HEK293 (cell line): ENCODE results near the gene CIC.

ENCODE experiments used
- BCL11B ChIP-seq: fragments of 450-650 bp; formaldehyde crosslinking; IDR thresholded peaks from 2 replicates; pipeline ENCODE4 v1.5.1; 2016; ENCODE audit warnings: low read depth, missing biosample characterization, missing genetic modification characterization
- GLI2 ChIP-seq: fragments of 450-650 bp; formaldehyde crosslinking; IDR thresholded peaks from 2 replicates; pipeline ENCODE4; 2017; ENCODE audit warnings: missing biosample characterization, missing genetic modification characterization, low read depth, borderline replicate concordance
- PRDM1 ChIP-seq: fragments of 450-650 bp; formaldehyde crosslinking; IDR thresholded peaks from 2 replicates; pipeline ENCODE4; 2016; ENCODE audit warnings: missing biosample characterization, missing genetic modification characterization
- SCRT1 ChIP-seq: fragments of 450-650 bp; formaldehyde crosslinking; IDR thresholded peaks from 2 replicates; pipeline ENCODE4 v1.5.1; 2016; ENCODE audit warnings: missing biosample characterization, missing genetic modification characterization, borderline replicate concordance
- SP2 ChIP-seq: fragments of 450-650 bp; formaldehyde crosslinking; IDR thresholded peaks from 2 replicates; pipeline ENCODE4 v1.5.1; 2016; ENCODE audit warnings: missing biosample characterization, missing genetic modification characterization
- TCF7L2 ChIP-seq: IDR thresholded peaks from 2 replicates; pipeline ENCODE4 v1.6.1; 2011; ENCODE audit warnings: low read depth, mild to moderate bottlenecking, inconsistent platforms, low read length, moderate library complexity, borderline replicate concordance
- YY2 ChIP-seq: fragments of 450-650 bp; formaldehyde crosslinking; IDR thresholded peaks from 2 replicates; pipeline ENCODE4 v1.5.1; 2016; ENCODE audit warnings: missing biosample characterization, missing genetic modification characterization
- ZBTB17 ChIP-seq: fragments of 450-650 bp; formaldehyde crosslinking; IDR thresholded peaks from 2 replicates; pipeline ENCODE4 v1.5.1; 2016; ENCODE audit warnings: missing biosample characterization, missing genetic modification characterization
- ZBTB48 ChIP-seq: fragments of 450-650 bp; formaldehyde crosslinking; IDR thresholded peaks from 2 replicates; pipeline ENCODE4 v1.5.1; 2016; ENCODE audit warnings: missing biosample characterization, missing genetic modification characterization
- ZBTB49 ChIP-seq: fragments of 450-650 bp; formaldehyde crosslinking; IDR thresholded peaks from 2 replicates; pipeline ENCODE4 v1.5.1; 2016; ENCODE audit warnings: missing biosample characterization, missing genetic modification characterization, low read depth
- ZBTB7A ChIP-seq: fragments of 450-650 bp; formaldehyde crosslinking; IDR thresholded peaks from 2 replicates; pipeline ENCODE4 v1.5.1; 2016; ENCODE audit warnings: low read depth, missing biosample characterization, missing genetic modification characterization
- ZFHX2 ChIP-seq: fragments of 450-650 bp; formaldehyde crosslinking; conservative IDR thresholded peaks from 2 replicates; pipeline ENCODE4 v1.5.1; 2016; ENCODE audit warnings: missing biosample characterization, missing genetic modification characterization
- ZFP3 ChIP-seq: fragments of 450-650 bp; formaldehyde crosslinking; IDR thresholded peaks from 2 replicates; pipeline ENCODE4 v1.5.1; 2016; ENCODE audit warnings: low read depth, missing biosample characterization, missing genetic modification characterization
- ZFP41 ChIP-seq: fragments of 450-650 bp; formaldehyde crosslinking; IDR thresholded peaks from 2 replicates; pipeline ENCODE4 v1.5.1; 2016; ENCODE audit warnings: missing biosample characterization, missing genetic modification characterization, borderline replicate concordance
- ZNF121 ChIP-seq: fragments of 450-650 bp; formaldehyde crosslinking; IDR thresholded peaks from 2 replicates; pipeline ENCODE4 v1.5.1; 2016; ENCODE audit warnings: missing biosample characterization, missing genetic modification characterization
- ZNF133 ChIP-seq: fragments of 450-650 bp; formaldehyde crosslinking; IDR thresholded peaks from 2 replicates; pipeline ENCODE4 v1.5.1; 2016; ENCODE audit warnings: missing biosample characterization, missing genetic modification characterization
- ZNF2 ChIP-seq: fragments of 450-650 bp; formaldehyde crosslinking; IDR thresholded peaks from 2 replicates; pipeline ENCODE4 v1.5.1; 2016; ENCODE audit warnings: missing biosample characterization, missing genetic modification characterization
- ZNF394 ChIP-seq: fragments of 450-650 bp; formaldehyde crosslinking; IDR thresholded peaks from 2 replicates; pipeline ENCODE4 v1.5.1; 2016; ENCODE audit warnings: missing biosample characterization, missing genetic modification characterization, mild to moderate bottlenecking, moderate library complexity, borderline replicate concordance
- ZNF404 ChIP-seq: fragments of 450-650 bp; formaldehyde crosslinking; IDR thresholded peaks from 2 replicates; pipeline ENCODE4 v1.5.1; 2017; ENCODE audit warnings: missing biosample characterization, missing genetic modification characterization
- ZNF48 ChIP-seq: fragments of 450-650 bp; formaldehyde crosslinking; IDR thresholded peaks from 2 replicates; pipeline ENCODE4 v1.5.1; 2016; ENCODE audit warnings: missing biosample characterization, missing genetic modification characterization
- ZNF561 ChIP-seq: fragments of 450-650 bp; IDR thresholded peaks from 2 replicates; pipeline ENCODE4 v1.5.1; 2018; ENCODE audit warnings: missing biosample characterization, missing genetic modification characterization, borderline replicate concordance
- ZNF585B ChIP-seq: fragments of 450-650 bp; formaldehyde crosslinking; IDR thresholded peaks from 2 replicates; pipeline ENCODE4 v1.5.1; 2016; ENCODE audit warnings: missing biosample characterization, missing genetic modification characterization
- ZNF596 ChIP-seq: fragments of 450-650 bp; IDR thresholded peaks from 2 replicates; pipeline ENCODE4 v1.5.0; 2018; ENCODE audit warnings: missing biosample characterization, mild to moderate bottlenecking, missing genetic modification characterization, moderate library complexity
- ZNF600 ChIP-seq: fragments of 450-650 bp; formaldehyde crosslinking; IDR thresholded peaks from 2 replicates; pipeline ENCODE4 v1.5.1; 2016; ENCODE audit warnings: missing biosample characterization, missing genetic modification characterization
- ZNF670 ChIP-seq: fragments of 450-650 bp; formaldehyde crosslinking; IDR thresholded peaks from 2 replicates; pipeline ENCODE4 v1.5.1; 2016; ENCODE audit warnings: missing biosample characterization, missing genetic modification characterization, low read depth
- ZNF747 ChIP-seq: fragments of 450-650 bp; formaldehyde crosslinking; IDR thresholded peaks from 2 replicates; pipeline ENCODE4 v1.5.1; 2016; ENCODE audit warnings: missing biosample characterization, missing genetic modification characterization
- ZNF830 ChIP-seq: fragments of 450-650 bp; IDR thresholded peaks from 2 replicates; pipeline ENCODE4 v1.5.0; 2018; ENCODE audit warnings: missing biosample characterization, missing genetic modification characterization, low read depth, mild to moderate bottlenecking, moderate library complexity
- TF ChIP-seq, protein P1 (sequence below): fragments of 450-650 bp; IDR thresholded peaks from 2 replicates; pipeline ENCODE4 v1.5.1; 2018; ENCODE audit warnings: missing biosample characterization, mild to moderate bottlenecking, missing genetic modification characterization
- TF ChIP-seq, protein P2 (sequence below): fragments of 450-650 bp; formaldehyde crosslinking; IDR thresholded peaks from 2 replicates; pipeline ENCODE4 v1.5.1; 2016; ENCODE audit warnings: missing biosample characterization, missing genetic modification characterization
- TF ChIP-seq, protein P3 (sequence below): fragments of 450-650 bp; formaldehyde crosslinking; IDR thresholded peaks from 2 replicates; pipeline ENCODE4 v1.5.1; 2017; ENCODE audit warnings: missing biosample characterization, missing genetic modification characterization
- TF ChIP-seq, protein P4 (sequence below): IDR thresholded peaks from 2 replicates; pipeline ENCODE4 v1.6.1; 2011; ENCODE audit warnings: mild to moderate bottlenecking, low read depth, low read length, borderline replicate concordance

CIC gene

GRCh38 chr19:42281827-42282762, 13.0 kb downstream of the CIC start (continued):
- TF ChIP-seq, protein P1, sequence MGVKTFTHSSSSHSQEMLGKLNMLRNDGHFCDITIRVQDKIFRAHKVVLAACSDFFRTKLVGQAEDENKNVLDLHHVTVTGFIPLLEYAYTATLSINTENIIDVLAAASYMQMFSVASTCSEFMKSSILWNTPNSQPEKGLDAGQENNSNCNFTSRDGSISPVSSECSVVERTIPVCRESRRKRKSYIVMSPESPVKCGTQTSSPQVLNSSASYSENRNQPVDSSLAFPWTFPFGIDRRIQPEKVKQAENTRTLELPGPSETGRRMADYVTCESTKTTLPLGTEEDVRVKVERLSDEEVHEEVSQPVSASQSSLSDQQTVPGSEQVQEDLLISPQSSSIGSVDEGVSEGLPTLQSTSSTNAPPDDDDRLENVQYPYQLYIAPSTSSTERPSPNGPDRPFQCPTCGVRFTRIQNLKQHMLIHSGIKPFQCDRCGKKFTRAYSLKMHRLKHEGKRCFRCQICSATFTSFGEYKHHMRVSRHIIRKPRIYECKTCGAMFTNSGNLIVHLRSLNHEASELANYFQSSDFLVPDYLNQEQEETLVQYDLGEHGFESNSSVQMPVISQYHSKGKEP, result no peak
- no peak for TF ChIP-seq YY2 (tag by site-specific recombination)
- TF ChIP-seq SP2 (tag by site-specific recombination), result no peak
- no peak for TF ChIP-seq ZBTB49 (tag by site-specific recombination)
- TF ChIP-seq ZBTB17 (tag by site-specific recombination), result peak; percentile 90
- no peak; the same call in 1 of the 2 replicates for TF ChIP-seq ZNF394 (tag by site-specific recombination)
- TF ChIP-seq ZFP3 (tag by site-specific recombination), result no peak
- no peak for TF ChIP-seq ZNF121 (tag by site-specific recombination)
- TF ChIP-seq ZNF404 (tag by site-specific recombination), result no peak
- no peak for TF ChIP-seq ZBTB7A (tag by site-specific recombination)
- TF ChIP-seq ZNF2 (tag by site-specific recombination), result no peak
- TF ChIP-seq, protein P2, sequence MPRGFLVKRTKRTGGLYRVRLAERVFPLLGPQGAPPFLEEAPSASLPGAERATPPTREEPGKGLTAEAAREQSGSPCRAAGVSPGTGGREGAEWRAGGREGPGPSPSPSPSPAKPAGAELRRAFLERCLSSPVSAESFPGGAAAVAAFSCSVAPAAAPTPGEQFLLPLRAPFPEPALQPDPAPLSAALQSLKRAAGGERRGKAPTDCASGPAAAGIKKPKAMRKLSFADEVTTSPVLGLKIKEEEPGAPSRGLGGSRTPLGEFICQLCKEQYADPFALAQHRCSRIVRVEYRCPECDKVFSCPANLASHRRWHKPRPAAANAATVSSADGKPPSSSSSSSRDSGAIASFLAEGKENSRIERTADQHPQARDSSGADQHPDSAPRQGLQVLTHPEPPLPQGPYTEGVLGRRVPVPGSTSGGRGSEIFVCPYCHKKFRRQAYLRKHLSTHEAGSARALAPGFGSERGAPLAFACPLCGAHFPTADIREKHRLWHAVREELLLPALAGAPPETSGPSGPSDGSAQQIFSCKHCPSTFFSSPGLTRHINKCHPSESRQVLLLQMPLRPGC (tag by site-specific recombination), result no peak
- TF ChIP-seq ZNF133 (tag by site-specific recombination), result no peak
- TF ChIP-seq PRDM1, result no peak
- no peak for TF ChIP-seq ZBTB48 (tag by site-specific recombination)
- TF ChIP-seq GLI2 (tag by site-specific recombination), result no peak
- no peak for TF ChIP-seq ZFP41
- no peak for TF ChIP-seq SCRT1
- TF ChIP-seq TCF7L2, result no peak
- TF ChIP-seq ZNF600, result no peak
- TF ChIP-seq ZNF585B (tag by site-specific recombination), result no peak
- no peak for TF ChIP-seq ZNF596 (tag by site-specific recombination)
- no peak for TF ChIP-seq ZNF830 (tag by site-specific recombination)
- TF ChIP-seq, protein P3, sequence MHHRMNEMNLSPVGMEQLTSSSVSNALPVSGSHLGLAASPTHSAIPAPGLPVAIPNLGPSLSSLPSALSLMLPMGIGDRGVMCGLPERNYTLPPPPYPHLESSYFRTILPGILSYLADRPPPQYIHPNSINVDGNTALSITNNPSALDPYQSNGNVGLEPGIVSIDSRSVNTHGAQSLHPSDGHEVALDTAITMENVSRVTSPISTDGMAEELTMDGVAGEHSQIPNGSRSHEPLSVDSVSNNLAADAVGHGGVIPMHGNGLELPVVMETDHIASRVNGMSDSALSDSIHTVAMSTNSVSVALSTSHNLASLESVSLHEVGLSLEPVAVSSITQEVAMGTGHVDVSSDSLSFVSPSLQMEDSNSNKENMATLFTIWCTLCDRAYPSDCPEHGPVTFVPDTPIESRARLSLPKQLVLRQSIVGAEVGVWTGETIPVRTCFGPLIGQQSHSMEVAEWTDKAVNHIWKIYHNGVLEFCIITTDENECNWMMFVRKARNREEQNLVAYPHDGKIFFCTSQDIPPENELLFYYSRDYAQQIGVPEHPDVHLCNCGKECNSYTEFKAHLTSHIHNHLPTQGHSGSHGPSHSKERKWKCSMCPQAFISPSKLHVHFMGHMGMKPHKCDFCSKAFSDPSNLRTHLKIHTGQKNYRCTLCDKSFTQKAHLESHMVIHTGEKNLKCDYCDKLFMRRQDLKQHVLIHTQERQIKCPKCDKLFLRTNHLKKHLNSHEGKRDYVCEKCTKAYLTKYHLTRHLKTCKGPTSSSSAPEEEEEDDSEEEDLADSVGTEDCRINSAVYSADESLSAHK (tag by site-specific recombination), result no peak
- no peak for TF ChIP-seq ZNF670 (tag by site-specific recombination)
- no peak for TF ChIP-seq ZNF747
- TF ChIP-seq ZNF561, result peak; percentile 69; the same call in 1 of the 2 replicates
- no peak for TF ChIP-seq ZNF48
- TF ChIP-seq BCL11B (tag by site-specific recombination), result peak; percentile 9; the same call in 1 of the 2 replicates
- TF ChIP-seq, protein P4, sequence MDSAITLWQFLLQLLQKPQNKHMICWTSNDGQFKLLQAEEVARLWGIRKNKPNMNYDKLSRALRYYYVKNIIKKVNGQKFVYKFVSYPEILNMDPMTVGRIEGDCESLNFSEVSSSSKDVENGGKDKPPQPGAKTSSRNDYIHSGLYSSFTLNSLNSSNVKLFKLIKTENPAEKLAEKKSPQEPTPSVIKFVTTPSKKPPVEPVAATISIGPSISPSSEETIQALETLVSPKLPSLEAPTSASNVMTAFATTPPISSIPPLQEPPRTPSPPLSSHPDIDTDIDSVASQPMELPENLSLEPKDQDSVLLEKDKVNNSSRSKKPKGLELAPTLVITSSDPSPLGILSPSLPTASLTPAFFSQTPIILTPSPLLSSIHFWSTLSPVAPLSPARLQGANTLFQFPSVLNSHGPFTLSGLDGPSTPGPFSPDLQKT, result no peak
- TF ChIP-seq ZFHX2 (tag by site-specific recombination), result peak; percentile 61
